HepG2 (cell line): Measurements from ENCODE around the gene ZBTB20. TPM values are rescaled to one million over a fixed set of nuclear protein-coding genes. Genes with fewer than 3 reads are reported as not detected.

ENCODE experiments used
- ATAC-seq: fragments of 200-7000 bp; cut with Tn5 transposase; 3 replicates; pipeline ENCODE4 v1.9.1; 2020; ENCODE audit warnings: mild to moderate bottlenecking, moderate library complexity
- BruUV-seq: library from RNA; stranded (reverse); fragments of 400-500 nt; replicated peaks from 2 replicates; lab custom pipeline; 2021; lab: Mats Ljungman, UMichigan
- CTCF ChIA-PET: fragments of 300-600 bp; formaldehyde crosslinking; extraction: SDS; loops from one replicate; lab custom pipeline; 2021; ENCODE audit warnings: low total read pairs, inconsistent platforms, low intra/inter-chr PET ratio; lab: Yijun Ruan, JAX
- POLR2A ChIA-PET: fragments of 350-600 bp; sonication (Branson Sonifier 250); formaldehyde crosslinking; loops from one replicate; lab custom pipeline; 2020; ENCODE audit warnings: antibody characterized with exemption, inconsistent platforms; lab: Yijun Ruan, JAX
- DNase-seq: peaks from one replicate; pipeline ENCODE4 v3.0.0-alpha.2; 2015; ENCODE audit warnings: low spot score
- FAIRE-seq: peaks from 3 replicates; lab custom pipeline; 2011; peaks lifted over from hg19 to GRCh38; lab: Jason Lieb, UNC
- H2AFZ ChIP-seq: one replicate; pipeline ENCODE4 v1.6.1; 2011; ENCODE audit warnings: low read length, inconsistent platforms
- H3K27ac ChIP-seq: fragments of 300-600 bp; 3 replicates; pipeline ENCODE4 v1.8.0; 2011; ENCODE audit warnings: mixed run types, mild to moderate bottlenecking, mixed read lengths, low read length, inconsistent platforms; ENCODE audit not compliant: insufficient read depth; ENCODE audit errors: extremely low read length
- H3K27me3 ChIP-seq, 2 experiments: fragments of 200-600 bp in 1 of 2; 2 replicates in 1 of 2; 3 replicates in 1 of 2; pipeline versions ENCODE4 v1.6.0 to v1.8.0; 2011; ENCODE audit warnings: low read length in 2 of 2, mild to moderate bottlenecking in 2 of 2, moderate library complexity in 2 of 2, inconsistent platforms in 1 of 2; ENCODE audit not compliant: insufficient read depth in 2 of 2, control insufficient read depth in 1 of 2
- H3K36me3 ChIP-seq, 2 experiments: fragments of 200-600 bp in 1 of 2; replicated peaks in 1 of 2; 2 replicates in 1 of 2; 3 replicates in 1 of 2; pipeline versions ENCODE4 v1.5.1 to v1.8.0; 2011; ENCODE audit warnings: low read length in 2 of 2, inconsistent platforms in 1 of 2; ENCODE audit not compliant: insufficient read depth in 2 of 2, control insufficient read depth in 1 of 2
- H3K4me1 ChIP-seq: 2 replicates; pipeline ENCODE4 v1.5.1; 2012; ENCODE audit warnings: low read length, inconsistent platforms; ENCODE audit not compliant: insufficient read depth
- H3K4me2 ChIP-seq: 2 replicates; pipeline ENCODE4 v1.6.0; 2011; ENCODE audit warnings: low read depth, low read length, inconsistent platforms
- H3K4me3 ChIP-seq, 3 experiments: fragments of 200-600 bp in 1 of 3; sonication (generic), shearing (Covaris generic) in 1 of 3; replicated peaks in 1 of 3; 2 replicates each; pipeline ENCODE4 v1.5.1; 2011 to 2016; ENCODE audit warnings: low read length in 3 of 3, inconsistent platforms in 2 of 3, low read depth in 2 of 3, mild to moderate bottlenecking in 2 of 3, control low read depth in 1 of 3, mixed read lengths in 1 of 3; ENCODE audit not compliant: insufficient read depth in 1 of 3
- H3K79me2 ChIP-seq: one replicate; pipeline ENCODE4 v1.6.1; 2011; ENCODE audit warnings: low read length, inconsistent platforms; ENCODE audit not compliant: insufficient read depth
- H3K9ac ChIP-seq: 2 replicates; pipeline ENCODE4 v1.6.0; 2011; ENCODE audit warnings: mild to moderate bottlenecking, low read depth, low read length, inconsistent platforms; ENCODE audit not compliant: insufficient read depth
- H3K9me3 ChIP-seq: 2 replicates; pipeline ENCODE4 v1.5.1; 2012; ENCODE audit warnings: mild to moderate bottlenecking, low read length
- H4K20me1 ChIP-seq: 2 replicates; pipeline ENCODE4 v1.6.0; 2011; ENCODE audit warnings: inconsistent platforms, mild to moderate bottlenecking, low read length, moderate library complexity; ENCODE audit not compliant: insufficient read depth
- FIP1L1 ChIP-seq: fragments of 200-400 bp; formaldehyde crosslinking; IDR thresholded peaks from 2 replicates; pipeline ENCODE4 v1.6.1; 2018; ENCODE audit warnings: low read depth, mild to moderate bottlenecking, low read length, moderate library complexity, borderline replicate concordance; ENCODE audit not compliant: insufficient read depth
- FUBP1 ChIP-seq: sonication (generic); formaldehyde crosslinking; IDR thresholded peaks from 2 replicates; pipeline ENCODE4 v1.5.1; 2020; ENCODE audit warnings: missing genetic modification reagents, mild to moderate bottlenecking, borderline replicate concordance
- HNRNPK ChIP-seq: fragments of 200-400 bp; formaldehyde crosslinking; IDR thresholded peaks from 2 replicates; pipeline ENCODE4 v1.6.1; 2018; ENCODE audit warnings: low read length, low read depth, moderate library complexity, mild to moderate bottlenecking; ENCODE audit not compliant: poor library complexity, severe bottlenecking
- RFX1 ChIP-seq: fragments of 450-650 bp; IDR thresholded peaks from 2 replicates; pipeline ENCODE4 v1.6.1; 2017
- SMAD1 ChIP-seq: sonication (generic); formaldehyde crosslinking; IDR thresholded peaks from 2 replicates; pipeline ENCODE4 v1.4.0; 2020; ENCODE audit warnings: missing genetic modification reagents, low read depth, mild to moderate bottlenecking, borderline replicate concordance
- SMARCC2 ChIP-seq: fragments of 450-650 bp; IDR thresholded peaks from 2 replicates; pipeline ENCODE4 v1.6.1; 2017; ENCODE audit warnings: antibody characterized with exemption, mild to moderate bottlenecking
- ZNF367 ChIP-seq: sonication (generic); formaldehyde crosslinking; IDR thresholded peaks from 2 replicates; pipeline ENCODE4 v1.4.0; 2020; ENCODE audit warnings: missing genetic modification reagents, borderline replicate concordance
- ZNF557 ChIP-seq: sonication (generic); formaldehyde crosslinking; IDR thresholded peaks from 2 replicates; pipeline ENCODE4 v1.4.0; 2020; ENCODE audit warnings: missing genetic modification reagents
- ZNF768 ChIP-seq: sonication (generic); formaldehyde crosslinking; IDR thresholded peaks from 2 replicates; pipeline ENCODE4 v1.4.0; 2020; ENCODE audit warnings: missing genetic modification reagents
- whole genome bisulfite sequencing: methylation state at CpG from one replicate; pipeline ENCODE4 v1.1.6; 2017; ENCODE audit warnings: low lambda C conversion rate; 5-methylcytosine and 5-hydroxymethylcytosine counted together
- in situ Hi-C: cut with HindIII; loops from 2 replicates; pipeline ENCODE4 v1.10.0; 2017; ENCODE audit warnings: low pct_unique_long_range_greater_than_20kb; ENCODE audit not compliant: extremely low pct_ligation_motif_present
- intact Hi-C: fragments of 100-400 bp; cut with micrococcal nuclease; formaldehyde crosslinking; loops from one replicate; pipeline ENCODE4 v1.10.0; 2022; ENCODE audit not compliant: unreplicated experiment
- polyA plus RNA-seq, 8 experiments: library from polyadenylated mRNA; depleted of rRNA in 3 of 8; stranded (reverse) in 7 of 8; unstranded in 1 of 8; fragments of >200 nt; fragmentation: Illumina TruSeq in 4 of 8; extraction: Trizol in 4 of 8; gene quantifications; 2 replicates each; pipeline versions ENCODE4 v1.2.1 to v1.2.3, GENCODE V29; 2011 to 2016; ENCODE audit warnings: low read depth in 4 of 8, missing spikeins in 1 of 8, mixed read lengths in 1 of 8; ENCODE audit not compliant: insufficient read depth in 1 of 8
- total RNA-seq, 5 experiments: library from RNA; depleted of rRNA; stranded (reverse); fragments of >200 nt; fragmentation: Illumina TruSeq; extraction: Trizol; gene quantifications; 2 replicates each; pipeline ENCODE4 v1.2.3, GENCODE V29; 2016; ENCODE audit warnings: low read depth in 1 of 5
- TF ChIP-seq, protein P1 (sequence below): IDR thresholded peaks from 2 replicates; pipeline ENCODE4 v1.6.1; 2016

Gene ZBTB20
- total and polyA plus RNA-seq, 2 of the 13 experiments (the other 11 are each of a cell fraction or from before 2014, with no cell fraction given) = 1.9 to 8.8 TPM

- in situ Hi-C loops = no loop called here
- H3K9me3 ChIP-seq = no peaks in the 10 kb centered on the region
- no TSS peak for BruUV-seq
- TF ChIP-seq ZNF768 (CRISPR knock-in tag) (no peak), FUBP1 (CRISPR knock-in tag) (no peak), RFX1 (no peak), ZNF367 (CRISPR knock-in tag) (no peak), HNRNPK (no peak), SMAD1 (CRISPR knock-in tag) (no peak), SMARCC2 (no peak), ZNF557 (CRISPR knock-in tag) (no peak), FIP1L1 (no peak)
- TF ChIP-seq, protein P1, sequence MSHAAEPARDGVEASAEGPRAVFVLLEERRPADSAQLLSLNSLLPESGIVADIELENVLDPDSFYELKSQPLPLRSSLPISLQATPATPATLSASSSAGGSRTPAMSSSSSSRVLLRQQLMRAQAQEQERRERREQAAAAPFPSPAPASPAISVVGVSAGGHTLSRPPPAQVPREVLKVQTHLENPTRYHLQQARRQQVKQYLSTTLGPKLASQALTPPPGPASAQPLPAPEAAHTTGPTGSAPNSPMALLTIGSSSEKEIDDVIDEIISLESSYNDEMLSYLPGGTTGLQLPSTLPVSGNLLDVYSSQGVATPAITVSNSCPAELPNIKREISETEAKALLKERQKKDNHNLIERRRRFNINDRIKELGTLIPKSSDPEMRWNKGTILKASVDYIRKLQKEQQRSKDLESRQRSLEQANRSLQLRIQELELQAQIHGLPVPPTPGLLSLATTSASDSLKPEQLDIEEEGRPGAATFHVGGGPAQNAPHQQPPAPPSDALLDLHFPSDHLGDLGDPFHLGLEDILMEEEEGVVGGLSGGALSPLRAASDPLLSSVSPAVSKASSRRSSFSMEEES (CRISPR knock-in tag) = no peak
- no peaks in the 10 kb centered on the region for H3K36me3 ChIP-seq
- H4K20me1 ChIP-seq = no peaks in the 10 kb centered on the region
- H3K27ac ChIP-seq = no peak overlapping the region
- ChIA-PET CTCF (no interaction called here), POLR2A (no interaction called here)
- no peak overlapping the region for H3K4me2 ChIP-seq
- DNase-seq = no peak
- intact Hi-C loops = no loop called here
- no peak for FAIRE-seq
- no peaks in the 10 kb centered on the region for H3K27me3 ChIP-seq
- no peak overlapping the region for H3K4me3 ChIP-seq
- WGBS = 97% methylated on average over 2 of the region's 2 CpGs
- no peaks in the 10 kb centered on the region for H3K4me1 ChIP-seq
- no peak overlapping the region for H3K9ac ChIP-seq
- no peak for ATAC-seq
- no peaks in the 10 kb centered on the region for H3K79me2 ChIP-seq
- no peak overlapping the region for H2AFZ ChIP-seq
These were observed 696.0 kb downstream of the ZBTB20 start for GRCh38 chr3:114451051-114451451.
